LNCAP (cell line): ENCODE data around the gene MSN.

Experiments used
- TF ChIP-seq, protein P1 (sequence below): fragments of 450-650 bp; IDR thresholded peaks from 2 replicates; pipeline ENCODE4 v1.5.1; 2017; ENCODE audit warnings: mild to moderate bottlenecking

The MSN gene

DNA sequence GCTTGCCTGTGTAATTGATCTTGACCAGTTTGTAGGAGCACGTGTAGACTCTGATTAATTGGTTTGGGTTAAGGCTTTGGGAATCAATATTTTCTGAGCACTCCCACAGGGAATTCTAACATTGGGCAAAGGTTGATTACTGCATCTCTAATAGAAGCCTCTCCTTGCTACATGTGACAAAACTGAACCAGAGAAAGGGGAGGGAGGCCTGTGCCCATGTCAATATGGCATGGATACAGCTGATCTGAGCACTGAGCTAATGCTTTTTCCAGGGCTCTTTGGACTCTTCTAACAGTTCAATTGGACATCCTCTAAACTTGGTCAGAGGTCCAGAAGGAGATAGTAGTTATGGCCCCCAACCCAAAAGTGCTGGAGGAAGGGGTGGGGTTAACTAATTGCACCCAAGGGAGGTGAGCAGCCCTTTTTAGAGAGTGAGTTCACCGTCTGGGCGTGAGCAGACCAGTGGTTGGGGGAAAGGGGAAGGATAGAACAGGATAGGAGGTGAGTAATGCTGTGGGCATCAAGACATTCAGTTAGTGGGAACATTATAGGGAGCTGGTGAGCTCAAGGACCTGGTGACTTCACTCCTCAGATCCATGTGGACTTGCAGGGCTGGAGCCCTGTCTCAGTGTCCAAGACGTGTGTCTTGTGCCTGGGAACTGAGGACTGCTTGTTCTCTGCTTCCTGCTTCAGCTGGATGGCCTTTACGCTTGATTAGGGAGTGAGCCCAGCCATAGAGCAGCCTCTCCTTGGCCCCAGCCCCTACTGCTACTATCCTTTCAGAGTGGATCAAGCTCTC lies 22.8 kb downstream of the MSN start:
- TF ChIP-seq, protein P1, sequence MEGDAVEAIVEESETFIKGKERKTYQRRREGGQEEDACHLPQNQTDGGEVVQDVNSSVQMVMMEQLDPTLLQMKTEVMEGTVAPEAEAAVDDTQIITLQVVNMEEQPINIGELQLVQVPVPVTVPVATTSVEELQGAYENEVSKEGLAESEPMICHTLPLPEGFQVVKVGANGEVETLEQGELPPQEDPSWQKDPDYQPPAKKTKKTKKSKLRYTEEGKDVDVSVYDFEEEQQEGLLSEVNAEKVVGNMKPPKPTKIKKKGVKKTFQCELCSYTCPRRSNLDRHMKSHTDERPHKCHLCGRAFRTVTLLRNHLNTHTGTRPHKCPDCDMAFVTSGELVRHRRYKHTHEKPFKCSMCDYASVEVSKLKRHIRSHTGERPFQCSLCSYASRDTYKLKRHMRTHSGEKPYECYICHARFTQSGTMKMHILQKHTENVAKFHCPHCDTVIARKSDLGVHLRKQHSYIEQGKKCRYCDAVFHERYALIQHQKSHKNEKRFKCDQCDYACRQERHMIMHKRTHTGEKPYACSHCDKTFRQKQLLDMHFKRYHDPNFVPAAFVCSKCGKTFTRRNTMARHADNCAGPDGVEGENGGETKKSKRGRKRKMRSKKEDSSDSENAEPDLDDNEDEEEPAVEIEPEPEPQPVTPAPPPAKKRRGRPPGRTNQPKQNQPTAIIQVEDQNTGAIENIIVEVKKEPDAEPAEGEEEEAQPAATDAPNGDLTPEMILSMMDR, result no peak

DNA sequence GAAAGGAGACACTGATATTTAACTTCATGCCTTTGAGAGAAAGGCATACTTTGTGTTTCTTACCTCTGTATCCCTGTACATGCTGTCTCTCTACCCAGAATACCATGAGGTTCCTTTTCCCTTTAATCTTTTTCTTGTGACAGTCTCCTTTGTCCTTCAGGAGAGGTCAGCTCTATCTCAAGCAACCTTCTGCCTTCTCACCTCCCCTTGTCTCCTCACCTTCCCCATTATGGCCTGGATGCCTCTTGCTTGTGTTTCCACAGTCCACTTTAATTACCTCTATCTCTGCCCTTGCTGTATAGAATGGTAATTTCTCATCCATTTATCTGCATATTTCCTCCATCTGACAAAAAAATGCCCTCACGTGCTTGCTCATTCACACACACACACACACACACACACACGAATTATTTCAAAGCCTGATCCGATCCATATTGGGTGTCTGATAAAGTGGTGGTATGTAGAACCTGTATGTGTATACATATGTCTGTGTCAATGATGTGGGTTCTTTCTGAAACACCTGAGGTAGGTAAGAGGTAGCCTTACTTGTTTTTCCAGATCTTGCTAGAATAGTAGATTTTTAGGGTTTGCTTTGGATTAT lies 28.5 kb downstream of the MSN start:
- TF ChIP-seq, protein P1, result no peak

DNA sequence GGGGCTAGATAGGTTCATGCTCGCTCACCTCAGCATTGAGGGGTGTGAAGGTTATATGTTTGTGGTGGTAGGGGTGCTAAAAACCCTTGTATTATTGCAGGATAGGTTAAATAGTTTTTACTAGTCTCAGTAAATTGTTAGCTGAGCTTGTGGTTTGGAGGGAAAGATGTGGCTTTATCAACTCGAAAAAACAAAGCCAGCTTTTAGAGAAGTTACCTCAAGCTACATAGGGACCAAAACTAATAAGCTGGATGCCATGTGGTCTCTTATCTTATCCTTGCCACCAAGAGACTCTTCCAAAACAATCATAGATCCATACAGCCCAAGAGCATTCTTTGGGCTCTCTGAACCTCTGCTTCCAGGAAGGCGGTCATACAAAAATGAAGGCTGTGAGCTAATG lies 29.2 kb downstream of the MSN start:
- TF ChIP-seq, protein P1, result no peak

DNA sequence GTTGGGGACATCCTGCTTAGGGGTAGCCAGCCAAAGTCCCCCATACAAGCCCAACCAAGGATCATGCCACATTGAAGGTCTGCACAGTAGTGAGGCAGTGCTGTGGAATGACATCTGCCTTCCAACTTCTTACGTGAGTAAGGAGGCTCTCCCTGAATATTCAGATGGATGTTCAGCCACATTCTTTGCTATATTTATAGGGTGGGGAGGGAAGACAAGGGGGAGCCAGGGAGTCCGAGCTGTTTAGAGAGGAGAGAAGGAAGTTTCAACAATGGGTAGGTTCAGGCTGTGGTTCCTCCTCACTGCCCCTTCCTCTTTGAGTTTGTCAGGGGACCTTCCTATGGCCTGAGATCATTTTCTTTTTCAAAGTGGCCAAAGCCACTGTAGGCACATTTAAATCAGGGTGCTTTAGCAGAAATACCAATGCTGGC lies 29.8 kb downstream of the MSN start:
- TF ChIP-seq, protein P1, result no peak

DNA sequence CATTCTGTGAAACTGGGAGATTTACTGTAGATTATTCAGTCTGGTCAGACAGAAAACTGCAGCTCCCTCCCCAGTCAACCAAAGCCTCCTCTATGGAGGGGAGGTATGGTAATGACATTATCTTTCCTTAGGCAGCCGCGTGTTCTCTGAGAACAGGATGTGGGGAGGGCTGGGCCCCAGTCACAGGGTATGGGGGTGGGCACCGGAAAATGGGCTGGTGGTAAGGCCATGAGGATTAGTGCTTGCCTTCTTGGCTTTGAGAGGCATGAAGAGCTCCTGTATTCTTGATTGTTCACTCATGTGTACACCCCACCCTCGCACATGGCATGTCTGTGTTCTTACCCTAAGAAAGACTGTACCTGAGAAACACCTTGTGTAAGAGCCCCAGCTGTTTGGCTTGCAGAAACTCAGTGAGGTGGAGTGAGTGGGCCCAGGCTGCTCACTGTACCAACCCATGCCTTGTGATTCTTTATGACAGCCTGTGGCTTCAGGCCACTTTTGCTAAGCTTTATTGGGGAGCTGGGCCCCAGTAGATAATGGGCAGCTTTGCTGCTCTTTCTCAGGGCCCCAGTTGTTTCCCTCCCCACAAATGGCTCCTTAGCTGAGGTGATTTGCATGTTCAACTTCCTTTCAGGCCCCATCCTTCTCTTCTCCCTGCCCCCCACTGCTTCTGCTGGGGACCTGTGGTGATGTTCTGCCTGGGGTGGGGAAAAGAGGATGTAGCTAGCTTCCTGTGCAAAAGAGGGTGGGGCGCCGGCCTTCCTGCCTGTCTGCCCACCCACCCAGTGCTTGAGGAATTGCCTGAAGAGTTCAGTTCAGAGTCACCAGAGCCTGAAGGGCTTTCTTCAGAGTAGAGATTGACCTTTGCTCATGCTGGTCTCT lies 30.7 kb downstream of the MSN start:
- TF ChIP-seq, protein P1, result no peak

DNA sequence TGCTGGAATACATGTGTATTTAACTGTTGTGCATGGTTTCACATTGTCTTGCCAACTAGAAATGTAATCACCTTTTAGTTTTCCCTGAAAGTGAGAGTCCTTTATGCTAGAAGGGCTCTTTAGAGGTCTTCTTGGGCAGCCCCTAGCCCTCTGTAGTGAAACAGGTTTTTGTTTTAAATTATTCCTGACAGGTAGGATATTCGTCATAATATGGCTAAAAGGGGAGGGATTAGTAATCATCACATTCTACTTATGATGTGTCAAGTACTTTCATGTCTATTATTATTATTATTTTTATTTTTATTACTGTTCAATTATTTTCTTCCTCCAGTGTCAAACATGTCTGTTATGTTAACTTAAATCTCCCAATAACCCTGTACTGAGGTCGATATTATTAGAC lies 35.5 kb downstream of the MSN start:
- TF ChIP-seq, protein P1, result no peak

DNA sequence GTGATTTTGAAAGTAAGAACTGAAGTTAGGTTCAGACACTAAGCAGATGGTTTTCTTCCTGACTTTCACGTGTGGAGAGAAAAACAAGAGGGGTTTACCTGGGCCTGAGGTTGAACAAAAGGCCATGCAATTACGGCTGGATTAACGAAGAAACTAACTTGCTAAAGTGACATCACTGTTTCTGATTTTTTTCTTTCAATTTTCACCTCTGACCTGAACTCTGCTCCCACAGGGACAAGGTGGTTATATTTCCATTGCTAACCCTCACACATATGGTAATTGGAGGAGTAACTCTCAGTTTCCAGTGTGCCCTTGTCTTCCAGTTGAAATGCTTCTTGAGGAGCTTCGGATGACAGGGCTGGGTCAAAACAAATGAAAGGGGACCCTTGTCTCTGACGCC lies 38.0 kb downstream of the MSN start:
- TF ChIP-seq, protein P1, result no peak
